Immature natural killer cell (primary cell): ENCODE measurements around the gene TMEM260. TPM values are rescaled to one million over a fixed set of nuclear protein-coding genes. Genes with fewer than 3 reads are reported as not detected.

ENCODE experiments used
- DNase-seq, 3 donors: peaks; one replicate each; pipeline ENCODE4 v3.0.0; 2022; ENCODE audit warnings: mixed read lengths in 1 of 3
- H3K27ac Mint-ChIP-seq, 6 donors: one replicate each; pipeline ENCODE4 v1.8.0; 2020; ENCODE audit warnings: mixed read lengths in 6 of 6, mild to moderate bottlenecking in 5 of 6, inconsistent platforms in 4 of 6, moderate library complexity in 3 of 6
- H3K27me3 Mint-ChIP-seq, 3 donors: one replicate each; pipeline ENCODE4 v1.8.0; 2020 to 2021; ENCODE audit warnings: low read depth in 3 of 3, mild to moderate bottlenecking in 3 of 3, mixed read lengths in 3 of 3, moderate library complexity in 3 of 3, inconsistent platforms in 1 of 3
- H3K36me3 Mint-ChIP-seq, 3 donors: one replicate each; pipeline ENCODE4 v1.8.0; 2020; ENCODE audit warnings: mixed read lengths in 3 of 3, inconsistent platforms in 2 of 3, mild to moderate bottlenecking in 2 of 3
- H3K4me1 Mint-ChIP-seq, 2 donors: one replicate each; pipeline ENCODE4 v1.8.0; 2020; ENCODE audit warnings: inconsistent platforms in 2 of 2, mild to moderate bottlenecking in 2 of 2, mixed read lengths in 2 of 2, moderate library complexity in 1 of 2
- H3K4me3 Mint-ChIP-seq, 5 donors: one replicate each; pipeline ENCODE4 v1.8.0; 2020; ENCODE audit warnings: mild to moderate bottlenecking in 5 of 5, mixed read lengths in 5 of 5, inconsistent platforms in 3 of 5, moderate library complexity in 3 of 5
- H3K9me3 Mint-ChIP-seq, 6 donors: one replicate each; pipeline ENCODE4 v1.8.0; 2020; ENCODE audit warnings: mild to moderate bottlenecking in 6 of 6, mixed read lengths in 6 of 6, inconsistent platforms in 4 of 6, moderate library complexity in 3 of 6
- polyA plus RNA-seq, 3 donors: library from polyadenylated mRNA; unstranded; fragments of 300-500 nt; fragmentation: Illumina TruSeq; gene quantifications; one replicate each; pipeline ENCODE4 v1.2.3, GENCODE V29; 2021

The TMEM260 gene
- polyA plus RNA-seq = 10 to 100 TPM in 2 of 3 donors, 1 to 10 TPM in 1; 6.8 to 17.0 (median 10.5) TPM

DNA sequence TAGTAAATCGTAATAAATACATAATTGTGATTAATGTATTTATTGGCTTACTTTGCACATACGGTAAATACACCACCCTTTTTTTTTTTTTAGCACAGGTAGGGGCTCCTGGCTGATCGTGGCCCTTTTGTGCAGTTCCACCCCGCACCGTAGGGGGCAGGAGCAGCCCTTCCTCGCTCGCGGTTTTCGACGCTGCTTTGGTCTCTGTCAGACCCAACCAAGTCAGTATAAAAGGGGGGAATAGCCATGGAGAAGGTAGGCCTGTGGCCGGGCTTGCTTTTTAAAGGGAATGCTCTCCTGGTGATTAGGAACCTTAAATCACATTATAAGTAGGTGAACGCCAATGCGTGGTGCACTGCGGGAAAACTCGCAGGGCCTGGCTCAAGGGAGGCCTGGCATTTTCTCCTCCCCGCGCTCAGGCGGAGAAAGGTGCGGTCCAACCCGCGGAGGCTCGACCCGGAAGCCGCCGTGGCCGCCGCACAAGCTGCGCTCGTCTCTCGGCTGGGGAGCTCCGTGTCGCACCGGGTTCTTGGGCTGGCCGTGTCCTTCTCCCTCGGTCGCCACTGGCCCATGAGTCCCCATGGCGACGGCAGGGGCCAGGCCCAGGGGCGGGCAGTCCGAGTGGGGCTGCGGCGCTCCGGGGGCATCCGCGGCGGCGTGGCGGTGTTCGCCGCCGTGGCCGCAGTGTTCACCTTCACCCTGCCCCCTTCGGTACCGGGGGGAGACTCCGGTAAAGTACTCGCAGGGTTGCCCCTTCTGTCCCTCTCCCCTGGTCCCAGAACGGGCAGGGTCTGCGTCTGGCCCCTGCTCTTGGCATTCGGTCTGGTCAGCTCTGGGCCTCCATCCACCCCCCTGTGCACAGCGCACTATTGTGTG, at the start of gene TMEM260:
Gene TMEM260, plus strand, starts transcription at position 454 of the 876 bp plus-strand sequence. Its CDS starts 117 bp downstream, at position 571.
- Mint-ChIP-seq H3K4me3 (peak within 1 kb of the TSS; percentile 87 to 96 (median 96)), H3K9me3 (no peaks in the 10 kb centered on the region), H3K27me3 (peaks cover 8 to 14% (median 11%) of the 10 kb centered on the region in 3 donors), H3K27ac (peak within 1 kb of the TSS; percentile 87 to 97 (median 95)), H3K4me1 (peaks cover 37 to 48% of the 10 kb centered on the region in 2 donors), H3K36me3 (no peaks in the 10 kb centered on the region)
- peak; percentile 88 to 91 (median 91) for DNase-seq

DNA sequence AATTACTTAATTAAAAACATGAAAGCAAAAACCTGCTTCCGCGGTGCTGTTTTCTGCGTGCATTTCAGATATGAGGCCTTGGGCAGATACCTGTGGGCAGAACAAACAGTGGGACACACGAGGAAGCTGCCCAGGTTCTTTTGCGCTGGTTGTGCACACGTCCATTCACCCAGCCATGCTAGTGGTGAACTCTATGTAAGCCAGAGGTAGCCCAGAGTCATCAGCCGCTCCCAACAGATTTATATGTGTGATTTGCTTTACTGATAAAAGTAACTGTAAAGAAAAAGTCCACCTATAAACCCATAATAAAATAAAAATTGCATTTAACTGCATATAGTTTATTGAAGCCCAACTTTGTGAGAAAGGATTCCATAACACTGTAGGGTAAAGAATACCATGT, 47.1 kb upstream of the TMEM260 start:
- H3K27ac Mint-ChIP-seq = no peak overlapping the region
- no peak for DNase-seq
- H3K9me3 Mint-ChIP-seq = no peaks in the 10 kb centered on the region
- no peak overlapping the region for H3K4me3 Mint-ChIP-seq
- peaks cover 0 to 8% (median 6%) of the 10 kb centered on the region in 3 donors for H3K27me3 Mint-ChIP-seq
- no peaks in the 10 kb centered on the region for H3K4me1 Mint-ChIP-seq
- H3K36me3 Mint-ChIP-seq = no peaks in the 10 kb centered on the region

DNA sequence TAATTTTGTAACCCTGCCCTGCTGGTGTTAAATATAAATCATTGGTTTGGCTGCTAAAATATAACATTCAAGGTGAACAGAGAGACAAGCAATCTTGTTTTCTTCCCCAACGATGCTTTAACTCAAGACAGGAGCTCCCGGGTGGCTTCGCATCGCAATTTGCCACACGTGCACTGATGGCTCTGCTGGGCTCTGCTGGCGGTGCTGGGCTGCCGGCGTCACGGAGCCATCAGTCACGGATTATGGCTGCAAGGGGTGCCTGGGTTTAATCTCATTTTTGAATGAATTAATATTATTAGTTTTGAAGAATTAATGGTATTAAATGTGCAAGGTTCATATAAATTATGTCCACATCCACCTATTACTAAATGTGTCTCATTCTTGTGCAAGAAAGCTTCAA, 44.9 kb upstream of the TMEM260 start:
- Mint-ChIP-seq H3K27ac (no peak overlapping the region), H3K9me3 (no peaks in the 10 kb centered on the region), H3K36me3 (no peaks in the 10 kb centered on the region), H3K4me1 (no peaks in the 10 kb centered on the region), H3K27me3 (peaks cover 0 to 11% (median 3%) of the 10 kb centered on the region in 3 donors), H3K4me3 (no peak overlapping the region)
- DNase-seq = no peak

DNA sequence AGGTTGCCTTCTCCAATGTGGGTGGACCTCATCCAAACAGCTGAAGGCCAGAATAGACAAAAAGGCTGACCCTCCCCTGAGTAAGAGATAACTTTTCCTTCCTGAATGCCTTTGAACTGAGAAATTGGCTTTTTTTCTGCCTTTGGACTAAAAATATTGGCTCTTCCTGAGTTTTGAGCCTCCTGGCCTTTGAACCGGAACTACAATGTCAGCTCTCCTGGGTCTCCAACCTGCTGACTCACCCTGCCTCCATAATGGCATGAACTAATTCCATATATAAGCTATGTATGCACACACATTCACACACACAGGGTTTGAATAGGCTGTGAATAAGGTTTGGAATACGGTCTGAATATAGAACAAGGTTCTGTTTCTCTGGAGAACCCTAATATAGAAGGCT, 39.7 kb upstream of the TMEM260 start:
- H3K4me1 Mint-ChIP-seq = no peaks in the 10 kb centered on the region
- H3K9me3 Mint-ChIP-seq = no peaks in the 10 kb centered on the region
- H3K27ac Mint-ChIP-seq = no peak overlapping the region
- no peaks in the 10 kb centered on the region for H3K36me3 Mint-ChIP-seq
- peaks cover 0 to 6% (median 3%) of the 10 kb centered on the region in 3 donors for H3K27me3 Mint-ChIP-seq
- no peak overlapping the region for H3K4me3 Mint-ChIP-seq
- DNase-seq = no peak

DNA sequence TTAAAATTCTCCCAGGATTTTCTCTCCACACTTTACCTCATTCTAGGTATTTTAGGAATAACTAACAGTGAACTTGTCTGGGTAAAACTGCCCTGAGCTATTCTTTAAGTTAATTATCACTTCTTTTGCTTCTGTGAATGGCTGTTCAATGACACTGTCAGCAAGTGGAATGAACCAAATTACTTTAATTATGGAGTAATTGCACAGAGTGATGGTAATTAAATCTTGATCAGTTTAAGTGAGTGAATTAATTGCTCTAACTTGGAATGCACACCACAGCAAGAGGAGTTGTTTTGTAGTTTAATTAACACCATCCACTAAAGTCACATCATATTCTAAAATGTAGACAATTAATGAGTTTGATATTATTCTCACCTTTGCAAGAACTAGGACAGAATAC, 36.2 kb upstream of the TMEM260 start:
- Mint-ChIP-seq H3K4me3 (no peak overlapping the region), H3K4me1 (no peaks in the 10 kb centered on the region), H3K27ac (no peak overlapping the region), H3K9me3 (no peaks in the 10 kb centered on the region), H3K27me3 (peaks cover 1 to 4% (median 2%) of the 10 kb centered on the region in 3 donors), H3K36me3 (no peaks in the 10 kb centered on the region)
- no peak for DNase-seq

DNA sequence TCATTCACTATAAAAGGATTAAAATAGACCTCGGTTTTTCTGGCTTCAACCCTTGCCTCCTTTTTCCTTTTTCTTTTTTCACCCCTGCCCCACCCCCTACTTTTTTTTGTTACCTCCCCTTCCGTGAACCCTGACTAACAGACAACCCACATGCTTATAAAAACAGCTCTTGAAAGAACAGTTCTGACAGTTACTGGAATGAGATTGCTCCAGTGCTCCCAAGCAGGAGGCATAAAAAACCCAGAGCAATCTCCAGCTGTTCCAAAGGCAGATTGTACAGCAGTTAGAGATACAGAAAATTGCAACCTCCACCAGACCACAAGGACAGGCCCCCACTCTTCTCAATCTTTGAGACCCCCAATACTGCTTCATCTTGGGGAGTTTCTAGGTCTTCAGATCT, 29.9 kb upstream of the TMEM260 start:
- no peaks in the 10 kb centered on the region for H3K36me3 Mint-ChIP-seq
- no peak overlapping the region for H3K27ac Mint-ChIP-seq

DNA sequence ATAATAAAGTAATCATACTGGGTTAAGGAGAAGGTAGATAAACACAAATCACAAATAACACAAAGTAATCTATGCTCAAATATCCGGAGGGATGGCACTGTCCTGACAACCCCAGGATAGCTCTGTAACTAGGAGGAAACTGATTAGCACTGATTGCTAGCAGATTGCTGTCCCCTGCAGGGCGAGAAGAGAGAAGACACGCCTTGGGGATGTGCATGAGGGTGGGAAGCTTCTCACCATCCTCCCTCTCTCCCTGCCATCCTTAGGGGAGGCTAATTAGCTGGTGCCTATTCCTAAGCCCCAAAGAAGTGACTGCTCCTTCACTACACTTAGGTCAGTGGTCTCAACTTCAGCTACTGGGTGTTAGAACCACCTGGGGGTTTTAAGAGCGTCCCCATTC, 27.0 kb upstream of the TMEM260 start:
- Mint-ChIP-seq H3K4me3 (no peak overlapping the region), H3K4me1 (no peaks in the 10 kb centered on the region), H3K36me3 (no peaks in the 10 kb centered on the region), H3K27me3 (peaks cover 4 to 17% (median 8%) of the 10 kb centered on the region in 3 donors), H3K27ac (no peak overlapping the region), H3K9me3 (peaks cover 0 to 2% (median 0%) of the 10 kb centered on the region in 6 donors)
- DNase-seq = no peak

More for the DNA sequence above, 29.9 kb upstream of the TMEM260 start:
- Mint-ChIP-seq H3K4me1 (no peaks in the 10 kb centered on the region), H3K9me3 (peaks cover 0 to 2% (median 0%) of the 10 kb centered on the region in 6 donors), H3K4me3 (no peak overlapping the region), H3K27me3 (peaks cover 3 to 10% (median 8%) of the 10 kb centered on the region in 3 donors)
- DNase-seq = no peak

DNA sequence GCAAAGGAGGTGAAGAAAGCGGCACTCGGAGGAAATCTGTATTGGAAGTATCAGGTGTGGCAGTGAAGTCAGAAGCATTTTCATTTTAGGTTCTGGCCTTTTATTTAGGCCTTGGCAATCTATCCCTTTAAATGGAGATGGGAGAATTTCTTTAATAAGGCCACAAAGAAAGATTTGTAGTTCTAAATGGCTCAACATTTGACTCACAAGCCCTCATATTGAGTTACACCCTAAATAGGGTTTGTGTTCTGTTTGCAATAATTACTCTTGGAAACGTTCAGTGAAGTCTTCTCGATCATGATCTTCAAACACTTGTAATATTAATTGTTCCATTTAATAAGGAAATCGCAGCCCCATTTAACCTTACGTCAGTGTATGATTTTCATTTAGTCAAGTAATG, 25.3 kb upstream of the TMEM260 start:
- H3K27me3 Mint-ChIP-seq = peaks cover 4 to 20% (median 8%) of the 10 kb centered on the region in 3 donors
- peaks cover 0 to 2% (median 0%) of the 10 kb centered on the region in 6 donors for H3K9me3 Mint-ChIP-seq
- H3K27ac Mint-ChIP-seq = no peak overlapping the region
- no peak for DNase-seq
- no peaks in the 10 kb centered on the region for H3K36me3 Mint-ChIP-seq
- no peaks in the 10 kb centered on the region for H3K4me1 Mint-ChIP-seq
- H3K4me3 Mint-ChIP-seq = no peak overlapping the region

DNA sequence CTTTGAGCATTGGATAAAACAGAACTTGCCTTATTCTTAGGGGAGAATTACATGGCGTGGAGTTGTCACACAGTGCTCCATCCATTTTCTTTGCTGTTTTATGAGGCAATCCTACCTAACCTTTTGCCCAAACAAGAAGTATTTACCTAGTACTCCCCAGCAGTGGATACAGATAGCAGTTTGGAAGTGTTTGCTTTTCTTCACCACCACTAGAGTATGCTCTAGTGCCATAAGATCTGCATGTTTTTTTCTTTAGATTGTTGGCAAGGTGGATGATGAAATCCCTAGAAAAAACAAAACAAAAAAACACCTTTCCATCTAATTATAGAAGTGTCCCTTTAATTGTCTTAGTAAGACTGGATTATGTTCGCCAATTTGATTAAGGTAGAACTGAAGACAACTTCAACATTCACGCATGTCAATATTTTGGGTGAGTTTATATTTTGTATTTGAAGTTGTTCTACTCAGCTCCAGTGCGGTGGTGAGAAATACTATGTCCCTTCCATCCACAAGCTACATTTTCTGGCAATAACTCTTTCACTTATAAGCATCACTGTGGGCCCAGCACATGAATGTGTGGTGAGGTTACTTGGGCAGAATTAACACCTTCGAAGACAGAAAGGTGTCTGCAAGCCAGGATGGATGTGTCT, 23.6 kb upstream of the TMEM260 start:
- no peaks in the 10 kb centered on the region for H3K9me3 Mint-ChIP-seq
- no peak overlapping the region for H3K27ac Mint-ChIP-seq
- no peak overlapping the region for H3K4me3 Mint-ChIP-seq
- no peaks in the 10 kb centered on the region for H3K4me1 Mint-ChIP-seq
- H3K27me3 Mint-ChIP-seq = peaks cover 4 to 12% (median 8%) of the 10 kb centered on the region in 3 donors
- no peaks in the 10 kb centered on the region for H3K36me3 Mint-ChIP-seq
- no peak for DNase-seq

DNA sequence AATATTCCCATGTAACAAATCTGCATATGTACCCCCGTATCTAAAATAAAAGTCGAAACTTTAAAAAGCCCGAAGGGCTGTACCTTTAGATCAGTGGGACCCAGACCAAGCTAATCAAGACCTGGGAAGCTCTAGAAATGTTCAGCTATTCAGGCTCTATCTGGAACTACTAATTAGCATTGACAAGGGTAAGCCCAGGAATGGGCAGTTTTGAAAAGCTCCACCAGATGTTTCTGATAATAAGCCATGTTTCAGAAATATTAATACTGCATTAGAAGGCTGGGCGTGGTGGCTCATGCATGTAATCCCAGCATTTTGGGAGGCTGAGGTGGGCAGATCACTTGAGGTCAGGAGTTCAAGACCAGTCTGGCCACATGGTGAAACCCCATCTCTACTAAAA, 20.4 kb upstream of the TMEM260 start:
- peaks cover 0 to 2% (median 0%) of the 10 kb centered on the region in 6 donors for H3K9me3 Mint-ChIP-seq
- no peak for DNase-seq
- no peak overlapping the region for H3K27ac Mint-ChIP-seq
- peaks cover 2 to 12% (median 5%) of the 10 kb centered on the region in 3 donors for H3K27me3 Mint-ChIP-seq
- H3K4me3 Mint-ChIP-seq = no peak overlapping the region
- no peaks in the 10 kb centered on the region for H3K4me1 Mint-ChIP-seq
- no peaks in the 10 kb centered on the region for H3K36me3 Mint-ChIP-seq

DNA sequence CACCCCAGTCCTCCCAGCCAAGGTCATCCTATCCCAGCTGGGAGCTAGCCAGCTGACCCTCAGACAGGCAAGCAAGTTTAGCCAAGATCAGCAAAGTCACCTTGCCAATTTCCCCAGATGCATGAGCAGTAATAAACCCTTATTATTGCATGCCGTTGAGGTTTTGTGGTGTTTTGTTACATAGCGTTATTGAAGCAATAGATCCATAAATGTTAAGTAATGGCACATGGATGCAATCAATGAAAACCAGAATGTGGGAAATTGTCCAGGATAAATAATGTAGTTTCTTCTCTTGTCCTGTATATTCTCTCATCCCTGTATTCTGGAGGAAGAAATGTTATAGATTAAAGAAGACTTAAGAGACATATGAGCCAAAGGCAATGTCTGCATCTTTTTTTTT, 18.0 kb upstream of the TMEM260 start:
- Mint-ChIP-seq H3K36me3 (no peaks in the 10 kb centered on the region), H3K27ac (no peak overlapping the region), H3K9me3 (peaks cover 0 to 4% (median 0%) of the 10 kb centered on the region in 6 donors), H3K4me3 (no peak overlapping the region), H3K27me3 (peaks cover 4 to 10% (median 5%) of the 10 kb centered on the region in 3 donors), H3K4me1 (no peaks in the 10 kb centered on the region)
- no peak for DNase-seq

DNA sequence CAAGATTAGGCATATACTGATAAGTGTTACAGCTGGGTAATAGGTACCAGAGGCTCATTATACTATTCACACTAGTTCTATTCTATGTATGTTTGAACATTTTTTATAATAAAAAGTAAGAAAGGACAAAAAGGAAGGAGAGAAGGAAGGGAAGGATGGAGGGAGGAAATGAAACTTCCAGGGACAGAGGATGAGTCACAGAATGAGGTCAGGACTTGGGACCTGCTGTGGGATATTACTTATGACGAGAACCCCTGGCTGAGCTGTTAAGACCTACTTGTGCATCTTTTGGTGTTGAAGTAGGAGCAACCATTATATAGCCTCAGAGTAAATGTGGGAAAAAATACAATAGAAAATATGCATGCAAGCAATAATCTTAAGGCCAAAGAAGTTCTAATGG, 16.7 kb upstream of the TMEM260 start:
- DNase-seq = no peak
- peaks cover 4 to 10% (median 8%) of the 10 kb centered on the region in 3 donors for H3K27me3 Mint-ChIP-seq
- no peaks in the 10 kb centered on the region for H3K36me3 Mint-ChIP-seq
- H3K27ac Mint-ChIP-seq = no peak overlapping the region
- H3K4me3 Mint-ChIP-seq = no peak overlapping the region
- H3K9me3 Mint-ChIP-seq = peaks cover 0 to 4% (median 0%) of the 10 kb centered on the region in 6 donors
- H3K4me1 Mint-ChIP-seq = no peaks in the 10 kb centered on the region

DNA sequence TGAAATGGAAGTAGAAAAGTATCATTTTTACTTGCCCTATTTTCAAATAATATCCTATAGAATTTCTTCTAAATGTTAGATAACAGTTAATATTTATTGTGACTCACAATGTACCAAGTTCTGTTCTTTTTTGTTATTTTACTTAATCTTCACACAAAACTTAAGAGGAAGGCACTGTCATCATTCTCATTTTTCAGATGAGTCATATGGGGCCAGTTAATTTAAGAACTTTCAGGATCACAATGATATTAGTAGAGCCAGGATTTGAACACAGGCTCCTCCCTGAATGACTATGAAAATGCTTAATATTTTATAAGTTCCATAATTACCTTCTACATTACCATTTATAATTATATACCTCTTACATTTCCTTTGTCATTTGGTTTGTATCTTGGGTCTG, 10.4 kb upstream of the TMEM260 start:
- H3K36me3 Mint-ChIP-seq = no peaks in the 10 kb centered on the region
- no peaks in the 10 kb centered on the region for H3K4me1 Mint-ChIP-seq
- H3K4me3 Mint-ChIP-seq = no peak overlapping the region
- H3K9me3 Mint-ChIP-seq = peaks cover 0 to 2% (median 0%) of the 10 kb centered on the region in 6 donors
- H3K27ac Mint-ChIP-seq = no peak overlapping the region
- DNase-seq = no peak
- peaks cover 5 to 11% (median 6%) of the 10 kb centered on the region in 3 donors for H3K27me3 Mint-ChIP-seq

DNA sequence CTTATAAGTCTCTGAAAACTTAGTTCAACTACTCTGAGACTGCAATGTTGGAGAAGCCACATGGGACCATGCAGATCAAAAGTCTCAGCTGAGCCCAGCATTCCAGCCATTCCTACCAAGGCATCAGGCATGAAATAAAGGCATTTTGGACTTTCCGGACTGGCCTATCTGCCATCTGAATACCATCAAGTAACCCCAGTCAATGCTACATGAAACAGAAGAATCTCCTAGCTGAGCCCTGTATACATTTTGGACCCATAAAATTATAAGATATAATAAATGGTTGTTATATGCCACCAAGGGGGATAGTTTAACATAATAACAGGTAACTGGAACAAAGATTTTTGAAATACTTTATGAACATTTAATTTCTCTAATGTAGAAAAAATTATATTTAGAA, 9.3 kb upstream of the TMEM260 start:
- no peaks in the 10 kb centered on the region for H3K4me1 Mint-ChIP-seq
- DNase-seq = no peak
- H3K27ac Mint-ChIP-seq = no peak overlapping the region
- peaks cover 0 to under 1% (median 0%) of the 10 kb centered on the region in 6 donors for H3K9me3 Mint-ChIP-seq
- no peaks in the 10 kb centered on the region for H3K36me3 Mint-ChIP-seq
- no peak overlapping the region for H3K4me3 Mint-ChIP-seq
- H3K27me3 Mint-ChIP-seq = peaks cover 4 to 11% (median 6%) of the 10 kb centered on the region in 3 donors
